T-helper 22 cell (primary cell): Measurements from ENCODE around the gene PLD4.

Experiments used
- DNase-seq: peaks from one replicate; pipeline ENCODE4 v3.0.0-alpha.2; 2020; ENCODE audit warnings: low read depth

PLD4 gene

DNA sequence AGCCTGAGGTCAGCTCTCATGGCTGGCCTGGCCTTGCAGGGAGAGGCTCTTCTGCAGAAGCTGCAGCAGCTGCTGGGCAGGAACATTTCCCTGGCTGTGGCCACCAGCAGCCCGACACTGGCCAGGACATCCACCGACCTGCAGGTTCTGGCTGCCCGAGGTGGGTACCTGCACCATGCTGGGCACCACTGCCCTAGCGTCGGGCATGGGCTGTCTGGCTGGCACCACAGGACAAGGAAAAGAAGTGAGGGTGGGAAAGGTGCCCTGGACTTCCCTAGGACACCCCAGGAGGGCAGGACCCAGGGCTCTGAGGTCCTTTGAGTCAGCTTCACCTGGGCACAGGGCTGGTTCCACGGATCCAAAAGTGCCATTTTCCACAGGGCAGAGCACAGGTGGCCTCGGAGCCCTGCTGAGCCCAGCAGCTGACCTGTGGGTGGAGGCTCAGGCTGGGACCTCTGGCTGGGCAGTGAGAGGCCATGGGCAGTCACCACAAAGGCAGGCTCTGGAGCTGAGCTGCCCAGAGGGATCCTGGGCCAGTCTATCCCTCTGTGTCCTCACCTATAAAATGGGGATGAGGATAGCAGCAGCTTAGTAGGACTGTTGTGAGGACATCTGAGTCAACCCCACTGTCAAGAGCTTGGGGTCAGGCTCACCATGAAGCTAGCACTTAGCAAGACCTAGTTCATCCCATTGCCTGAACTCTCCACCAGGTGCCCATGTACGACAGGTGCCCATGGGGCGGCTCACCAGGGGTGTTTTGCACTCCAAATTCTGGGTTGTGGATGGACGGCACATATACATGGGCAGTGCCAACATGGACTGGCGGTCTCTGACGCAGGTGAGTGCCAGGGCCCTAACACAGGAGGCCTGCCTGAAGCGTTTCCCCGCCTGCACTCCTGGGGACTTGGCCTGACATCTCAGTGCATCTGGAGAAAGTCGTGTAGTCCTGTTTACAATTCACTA, 4.9 kb downstream of the PLD4 start:
- DNase-seq = no peak

- no peak for DNase-seq
These were observed 6.0 kb downstream of the PLD4 start for GRCh38 chr14:104930526-104931303.

GRCh38 chr14:104931304-104931770, 6.7 kb downstream of the PLD4 start:
- no peak for DNase-seq

DNA sequence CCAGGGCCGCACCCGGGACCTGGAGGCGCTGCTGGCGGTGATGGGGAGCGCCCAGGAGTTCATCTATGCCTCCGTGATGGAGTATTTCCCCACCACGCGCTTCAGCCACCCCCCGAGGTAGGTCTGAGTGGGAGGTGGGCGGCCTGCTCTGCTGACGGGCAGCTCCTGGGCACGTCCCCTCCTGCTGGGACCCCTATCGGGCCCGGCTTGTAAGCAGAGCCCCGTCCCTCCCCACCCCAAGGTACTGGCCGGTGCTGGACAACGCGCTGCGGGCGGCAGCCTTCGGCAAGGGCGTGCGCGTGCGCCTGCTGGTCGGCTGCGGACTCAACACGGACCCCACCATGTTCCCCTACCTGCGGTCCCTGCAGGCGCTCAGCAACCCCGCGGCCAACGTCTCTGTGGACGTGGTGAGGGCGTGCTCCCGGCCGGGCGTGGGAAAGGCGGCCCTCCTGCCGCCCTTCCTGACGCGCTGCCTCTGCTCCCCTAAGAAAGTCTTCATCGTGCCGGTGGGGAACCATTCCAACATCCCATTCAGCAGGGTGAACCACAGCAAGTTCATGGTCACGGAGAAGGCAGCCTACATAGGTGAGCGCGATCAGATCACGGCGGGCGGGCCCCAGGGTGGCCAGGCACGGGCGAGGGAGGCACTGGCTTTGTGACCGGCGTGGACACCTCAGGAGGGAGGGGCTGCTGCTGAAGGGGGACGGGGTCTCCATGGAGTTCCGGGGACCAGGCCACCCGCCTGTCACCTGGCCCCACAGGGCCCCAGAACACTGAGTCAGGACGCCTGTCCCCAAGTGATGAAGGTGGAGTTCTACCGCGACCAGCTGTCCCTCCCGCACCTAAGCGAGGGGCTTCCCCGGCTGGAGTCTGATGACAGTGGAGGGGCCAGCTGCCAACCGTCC, 7.3 kb downstream of the PLD4 start:
- no peak for DNase-seq

DNA sequence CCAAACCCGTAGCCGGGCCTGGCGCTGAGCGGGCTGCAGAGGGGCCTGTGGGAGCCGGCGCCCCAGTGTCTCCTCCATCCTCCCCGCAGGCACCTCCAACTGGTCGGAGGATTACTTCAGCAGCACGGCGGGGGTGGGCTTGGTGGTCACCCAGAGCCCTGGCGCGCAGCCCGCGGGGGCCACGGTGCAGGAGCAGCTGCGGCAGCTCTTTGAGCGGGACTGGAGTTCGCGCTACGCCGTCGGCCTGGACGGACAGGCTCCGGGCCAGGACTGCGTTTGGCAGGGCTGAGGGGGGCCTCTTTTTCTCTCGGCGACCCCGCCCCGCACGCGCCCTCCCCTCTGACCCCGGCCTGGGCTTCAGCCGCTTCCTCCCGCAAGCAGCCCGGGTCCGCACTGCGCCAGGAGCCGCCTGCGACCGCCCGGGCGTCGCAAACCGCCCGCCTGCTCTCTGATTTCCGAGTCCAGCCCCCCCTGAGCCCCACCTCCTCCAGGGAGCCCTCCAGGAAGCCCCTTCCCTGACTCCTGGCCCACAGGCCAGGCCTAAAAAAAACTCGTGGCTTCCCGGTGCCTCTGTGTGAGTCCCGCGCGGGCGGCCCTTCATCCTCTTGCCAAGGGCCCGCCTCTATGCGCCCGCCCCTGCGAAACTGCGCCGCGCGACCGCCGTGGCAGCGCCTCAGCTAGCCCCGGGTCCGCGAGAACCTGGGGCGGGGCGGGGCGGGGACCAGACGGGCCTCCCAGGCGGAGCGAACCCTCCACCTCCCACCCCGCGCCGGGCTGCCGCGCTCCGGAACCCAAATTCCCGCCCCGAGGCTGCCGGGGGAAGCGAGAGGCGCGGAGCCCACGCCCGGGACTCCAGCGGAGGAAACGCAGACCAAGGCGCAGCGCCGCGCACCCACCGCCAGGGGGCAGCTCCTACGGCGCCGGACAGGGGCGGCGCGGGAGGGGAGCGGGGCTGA, 8.3 kb downstream of the PLD4 start:
- peak; percentile 61 for DNase-seq

GRCh38 chr14:104933746-104934733, 9.4 kb downstream of the PLD4 start:
- no peak for DNase-seq

DNA sequence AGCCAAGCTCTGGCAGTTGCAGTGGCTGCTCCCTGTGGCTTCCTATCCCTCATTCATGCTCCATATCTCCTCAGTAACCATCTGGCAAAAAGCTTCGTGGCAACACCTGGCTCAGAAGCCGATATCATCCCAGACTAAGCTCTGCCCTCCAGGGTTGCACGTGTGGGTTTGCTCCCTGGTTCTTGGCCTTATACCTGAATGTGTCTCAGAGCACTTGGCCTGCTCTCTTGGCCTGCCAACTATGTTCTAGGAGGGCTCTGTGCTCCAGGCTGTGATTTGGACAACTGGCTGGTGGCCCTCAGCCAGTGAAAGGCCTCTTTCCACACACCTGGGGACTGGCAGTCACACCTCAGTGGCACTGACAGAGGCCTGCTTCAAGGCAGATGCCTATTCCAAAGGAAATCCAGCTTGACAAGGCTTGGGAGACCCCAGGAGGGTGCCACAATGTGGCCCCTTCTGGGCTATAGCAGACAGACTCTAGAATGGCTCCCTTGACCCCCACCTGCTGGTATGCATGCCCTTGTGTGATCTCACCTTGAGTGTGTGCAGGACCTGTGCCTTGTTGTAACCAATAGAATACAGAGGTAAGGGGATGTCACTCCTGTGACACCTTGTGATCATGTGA, 10.5 kb downstream of the PLD4 start:
- no peak for DNase-seq

DNA sequence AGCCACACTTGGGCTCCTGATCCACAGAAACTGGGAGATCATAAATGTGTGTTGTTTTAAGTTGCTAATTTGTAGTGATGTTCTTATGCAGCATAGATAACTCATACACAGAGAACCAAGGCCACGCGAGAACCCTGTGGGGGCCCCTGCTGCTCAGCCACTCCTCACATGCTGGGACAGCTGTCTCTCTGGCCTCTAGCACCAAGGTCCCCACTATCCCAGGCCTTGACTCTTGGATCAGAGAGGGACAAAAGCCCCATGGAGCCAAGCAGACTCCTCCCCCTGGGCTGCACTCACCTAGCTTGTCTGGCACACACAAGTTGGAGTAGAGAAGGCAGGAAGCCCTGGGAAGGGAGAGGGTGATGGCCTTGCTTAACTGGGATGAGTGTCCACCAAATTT, 11.3 kb downstream of the PLD4 start:
- no peak for DNase-seq

DNA sequence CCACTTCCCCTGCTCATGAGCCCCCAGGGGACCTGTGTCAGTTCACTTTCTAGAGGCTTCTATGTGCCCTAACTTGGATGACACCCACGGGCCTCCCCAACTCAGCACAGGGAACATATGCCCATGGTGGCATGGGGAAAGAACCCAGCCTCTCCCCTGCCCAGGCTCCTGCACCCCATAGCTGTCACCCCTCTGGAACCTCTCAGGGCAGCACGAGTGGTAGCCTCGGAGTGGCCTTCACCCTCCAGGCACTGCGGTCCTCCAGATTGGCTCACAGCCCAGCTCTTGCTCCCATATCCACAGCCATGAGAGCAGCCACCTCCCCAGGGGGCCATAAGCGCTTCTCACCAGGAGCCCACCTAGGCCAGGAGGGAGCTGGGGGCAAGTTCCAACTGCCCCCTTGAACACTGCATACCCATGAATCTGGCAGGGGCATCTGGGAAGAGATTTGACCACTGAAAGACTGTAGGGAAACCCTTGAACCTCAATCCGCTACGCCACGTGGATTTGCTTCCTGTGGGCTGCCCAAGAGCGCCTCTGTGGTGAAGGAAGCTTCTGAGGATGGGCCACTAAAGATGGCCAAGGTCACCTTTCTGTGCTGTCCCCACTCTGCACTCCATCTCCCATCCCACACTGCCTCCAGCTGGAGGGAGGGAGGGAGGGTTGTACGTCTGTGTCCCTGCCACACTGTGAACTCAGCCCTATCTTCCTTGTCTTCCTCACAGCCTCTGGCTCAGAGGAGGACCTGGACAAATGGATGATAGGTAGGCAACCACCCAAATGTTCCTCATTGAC, 11.9 kb downstream of the PLD4 start:
- no peak for DNase-seq

- DNase-seq = no peak
These were observed 12.5 kb downstream of the PLD4 start for GRCh38 chr14:104937161-104937560.

- DNase-seq = no peak
These were observed 13.2 kb downstream of the PLD4 start for GRCh38 chr14:104937694-104938365.

GRCh38 chr14:104938436-104938835, 13.8 kb downstream of the PLD4 start:
- no peak for DNase-seq

DNA sequence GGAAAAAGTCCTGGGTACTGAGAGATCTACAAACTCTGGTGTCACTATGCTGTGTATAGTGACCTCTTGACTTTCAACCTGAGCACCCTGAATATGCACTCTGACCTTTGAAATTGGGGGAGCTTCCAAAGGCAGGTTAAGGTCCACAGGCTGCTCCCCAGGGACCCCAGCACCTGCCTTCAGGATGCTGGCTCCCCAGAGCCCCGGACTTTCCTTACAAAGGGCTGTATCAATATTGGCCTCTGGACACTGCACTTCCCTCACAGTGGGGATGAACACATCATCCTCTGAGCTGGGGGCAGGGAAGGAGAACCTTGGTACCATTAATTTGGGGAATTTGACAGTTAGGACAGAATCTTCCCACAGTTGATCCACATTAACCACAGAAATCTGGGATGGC, 14.3 kb downstream of the PLD4 start:
- DNase-seq = no peak

DNA sequence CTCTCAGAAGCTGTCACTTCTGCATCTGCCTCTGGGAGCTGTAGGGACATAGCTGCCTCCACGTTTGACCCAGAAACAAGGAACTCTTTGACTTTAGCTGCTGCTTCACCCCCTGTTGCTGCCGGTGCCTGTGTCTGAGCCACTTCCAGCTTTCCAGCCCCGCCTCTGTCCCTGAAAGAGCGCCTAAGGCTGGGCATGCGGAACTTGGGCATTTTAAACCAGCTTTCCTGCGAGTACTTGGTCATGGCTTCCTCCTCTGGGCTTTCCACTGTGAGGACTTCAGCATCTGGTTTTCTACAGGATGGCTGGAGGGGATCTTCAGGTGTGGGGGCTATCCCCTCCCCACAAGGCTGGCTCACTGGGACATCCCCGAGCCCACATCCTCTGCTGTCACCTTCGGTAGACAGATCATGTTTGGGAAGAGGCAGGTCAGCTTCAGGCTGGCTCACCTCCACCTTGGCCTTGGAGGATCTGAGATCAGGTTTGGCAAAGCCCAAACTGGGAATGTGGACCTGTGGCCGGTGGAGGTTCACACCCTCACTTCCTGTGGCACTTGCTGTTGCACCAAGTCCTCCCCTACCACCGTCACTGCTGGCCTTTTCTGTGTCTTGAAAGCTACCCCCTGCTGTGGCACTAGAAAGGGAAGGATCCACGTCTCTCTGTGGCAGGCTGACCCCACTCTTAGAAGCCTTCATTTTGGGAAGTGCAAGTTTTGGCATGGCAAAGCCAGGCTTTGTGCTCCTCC, 15.2 kb downstream of the PLD4 start:
- no peak for DNase-seq

DNA sequence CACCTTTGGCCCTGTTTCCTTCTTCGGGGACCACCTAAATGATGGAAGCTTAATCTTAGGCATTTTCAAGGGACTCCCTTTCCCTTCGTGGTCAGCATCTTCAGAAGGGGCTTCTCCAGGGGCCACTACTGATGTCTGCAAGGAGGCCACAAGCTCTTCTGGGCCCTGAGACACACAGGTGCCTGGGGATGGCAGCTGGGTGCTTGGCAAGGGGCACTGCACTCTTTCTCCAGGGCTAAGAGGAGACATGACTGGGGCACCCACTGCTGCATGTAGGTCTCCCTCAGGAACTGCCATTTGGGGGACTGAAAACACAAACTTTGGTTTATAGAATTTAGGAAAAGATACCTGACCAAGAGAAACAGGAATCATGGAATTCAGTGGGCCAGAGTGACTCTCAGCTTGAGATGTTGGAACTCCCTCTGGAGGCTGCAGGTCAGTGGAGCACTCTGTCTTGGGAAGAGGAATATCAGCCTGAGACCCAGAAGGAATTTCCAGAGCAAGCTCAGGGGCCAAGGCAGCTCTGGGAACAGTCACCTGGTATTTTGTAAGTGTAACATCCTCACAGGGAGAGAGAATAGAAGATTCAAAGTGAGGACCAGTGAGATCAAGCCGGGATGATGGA, 16.0 kb downstream of the PLD4 start:
- no peak for DNase-seq
